ENCODE results near the gene PRELP.

DNA sequence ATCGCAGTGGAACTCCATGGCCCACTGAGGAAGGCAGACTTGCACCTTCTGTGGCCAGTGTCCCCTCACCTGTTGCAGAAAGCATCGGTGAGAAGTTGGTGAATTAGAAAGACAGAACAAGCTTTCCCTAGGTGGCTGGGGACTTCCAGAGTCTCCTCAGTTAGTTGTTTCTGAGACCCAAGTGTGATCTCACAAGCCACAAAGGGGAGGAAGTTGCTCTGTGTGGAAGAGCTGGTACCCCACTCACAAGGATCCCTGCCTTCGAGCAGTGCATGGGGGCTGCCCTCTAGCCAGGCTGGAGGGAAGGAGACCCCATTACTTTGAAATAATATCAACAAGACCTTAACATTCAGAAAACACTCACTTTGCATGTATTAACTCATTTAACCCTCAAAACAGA, 2.1 kb downstream of the PRELP start:
- no peak for TF ChIP-seq CTCF (IDR thresholded peaks at IDR 0.05; ENCODE audit: low read depth, low read length)
- no peak for TF ChIP-seq EZH2phosphoT487 (IDR thresholded peaks at IDR 0.05; ENCODE audit: low read depth)

All from OCI-LY3 (cell line).